Measurements from ENCODE around the gene NEURL4.

The NEURL4 gene

DNA sequence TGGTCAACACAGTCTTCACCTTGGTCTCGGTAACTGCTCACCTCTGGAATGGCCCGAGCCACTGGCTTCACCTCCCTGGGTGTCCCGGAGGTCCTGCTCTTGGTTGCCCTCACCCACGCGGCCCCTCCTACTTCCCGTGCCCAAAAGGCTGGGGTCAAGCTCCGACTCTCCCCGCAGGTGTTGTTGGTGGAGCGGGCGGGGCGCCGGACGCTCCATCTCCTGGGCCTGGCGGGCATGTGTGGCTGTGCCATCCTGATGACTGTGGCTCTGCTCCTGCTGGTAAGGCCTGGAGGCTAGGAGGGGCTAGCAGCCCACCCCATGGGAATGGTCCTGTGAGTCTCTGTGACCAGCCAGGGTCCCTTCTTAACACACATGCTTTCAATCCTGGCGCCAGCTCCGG lies 44.2 kb downstream of the NEURL4 start (continued):
- TF ChIP-seq, protein P1, sequence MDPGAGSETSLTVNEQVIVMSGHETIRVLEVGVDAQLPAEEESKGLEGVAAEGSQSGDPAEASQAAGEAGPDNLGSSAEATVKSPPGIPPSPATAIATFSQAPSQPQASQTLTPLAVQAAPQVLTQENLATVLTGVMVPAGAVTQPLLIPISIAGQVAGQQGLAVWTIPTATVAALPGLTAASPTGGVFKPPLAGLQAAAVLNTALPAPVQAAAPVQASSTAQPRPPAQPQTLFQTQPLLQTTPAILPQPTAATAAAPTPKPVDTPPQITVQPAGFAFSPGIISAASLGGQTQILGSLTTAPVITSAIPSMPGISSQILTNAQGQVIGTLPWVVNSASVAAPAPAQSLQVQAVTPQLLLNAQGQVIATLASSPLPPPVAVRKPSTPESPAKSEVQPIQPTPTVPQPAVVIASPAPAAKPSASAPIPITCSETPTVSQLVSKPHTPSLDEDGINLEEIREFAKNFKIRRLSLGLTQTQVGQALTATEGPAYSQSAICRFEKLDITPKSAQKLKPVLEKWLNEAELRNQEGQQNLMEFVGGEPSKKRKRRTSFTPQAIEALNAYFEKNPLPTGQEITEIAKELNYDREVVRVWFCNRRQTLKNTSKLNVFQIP (CRISPR knock-in tag; IDR thresholded peaks at IDR 0.05; ENCODE audit: borderline replicate concordance, low read depth), result no peak

DNA sequence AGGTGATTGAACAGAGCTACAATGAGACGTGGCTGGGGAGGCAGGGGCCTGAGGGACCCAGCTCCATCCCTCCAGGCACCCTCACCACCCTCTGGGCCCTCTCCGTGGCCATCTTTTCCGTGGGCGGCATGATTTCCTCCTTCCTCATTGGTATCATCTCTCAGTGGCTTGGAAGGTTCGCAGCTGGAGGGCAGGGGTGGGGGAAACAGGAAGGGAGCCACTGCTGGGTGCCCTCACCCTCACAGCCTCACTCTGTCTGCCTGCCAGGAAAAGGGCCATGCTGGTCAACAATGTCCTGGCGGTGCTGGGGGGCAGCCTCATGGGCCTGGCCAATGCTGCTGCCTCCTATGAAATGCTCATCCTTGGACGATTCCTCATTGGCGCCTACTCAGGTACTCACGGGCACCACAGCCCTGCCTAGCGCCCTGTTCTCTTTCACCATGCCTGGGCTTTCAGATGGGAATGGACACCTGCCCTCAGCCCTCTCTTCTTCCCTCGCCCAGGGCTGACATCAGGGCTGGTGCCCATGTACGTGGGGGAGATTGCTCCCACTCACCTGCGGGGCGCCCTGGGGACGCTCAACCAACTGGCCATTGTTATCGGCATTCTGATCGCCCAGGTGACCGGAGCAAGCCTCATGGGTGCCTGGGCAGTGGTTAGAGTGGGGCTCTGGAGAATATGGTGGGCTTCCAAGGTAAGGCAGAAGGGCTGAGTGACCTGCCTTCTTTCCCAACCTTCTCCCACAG lies 45.5 kb downstream of the NEURL4 start:
- TF ChIP-seq, protein P2, sequence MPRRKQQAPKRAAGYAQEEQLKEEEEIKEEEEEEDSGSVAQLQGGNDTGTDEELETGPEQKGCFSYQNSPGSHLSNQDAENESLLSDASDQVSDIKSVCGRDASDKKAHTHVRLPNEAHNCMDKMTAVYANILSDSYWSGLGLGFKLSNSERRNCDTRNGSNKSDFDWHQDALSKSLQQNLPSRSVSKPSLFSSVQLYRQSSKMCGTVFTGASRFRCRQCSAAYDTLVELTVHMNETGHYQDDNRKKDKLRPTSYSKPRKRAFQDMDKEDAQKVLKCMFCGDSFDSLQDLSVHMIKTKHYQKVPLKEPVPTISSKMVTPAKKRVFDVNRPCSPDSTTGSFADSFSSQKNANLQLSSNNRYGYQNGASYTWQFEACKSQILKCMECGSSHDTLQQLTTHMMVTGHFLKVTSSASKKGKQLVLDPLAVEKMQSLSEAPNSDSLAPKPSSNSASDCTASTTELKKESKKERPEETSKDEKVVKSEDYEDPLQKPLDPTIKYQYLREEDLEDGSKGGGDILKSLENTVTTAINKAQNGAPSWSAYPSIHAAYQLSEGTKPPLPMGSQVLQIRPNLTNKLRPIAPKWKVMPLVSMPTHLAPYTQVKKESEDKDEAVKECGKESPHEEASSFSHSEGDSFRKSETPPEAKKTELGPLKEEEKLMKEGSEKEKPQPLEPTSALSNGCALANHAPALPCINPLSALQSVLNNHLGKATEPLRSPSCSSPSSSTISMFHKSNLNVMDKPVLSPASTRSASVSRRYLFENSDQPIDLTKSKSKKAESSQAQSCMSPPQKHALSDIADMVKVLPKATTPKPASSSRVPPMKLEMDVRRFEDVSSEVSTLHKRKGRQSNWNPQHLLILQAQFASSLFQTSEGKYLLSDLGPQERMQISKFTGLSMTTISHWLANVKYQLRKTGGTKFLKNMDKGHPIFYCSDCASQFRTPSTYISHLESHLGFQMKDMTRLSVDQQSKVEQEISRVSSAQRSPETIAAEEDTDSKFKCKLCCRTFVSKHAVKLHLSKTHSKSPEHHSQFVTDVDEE (CRISPR knock-in tag; IDR thresholded peaks at IDR 0.05), result no peak
- no peak for TF ChIP-seq ZFP3 (CRISPR knock-in tag; IDR thresholded peaks at IDR 0.05)
- no peak for TF ChIP-seq SNAI2 (CRISPR knock-in tag; IDR thresholded peaks at IDR 0.05)
- TF ChIP-seq RARB (CRISPR knock-in tag; IDR thresholded peaks at IDR 0.05), result no peak
- TF ChIP-seq GLIS3 (CRISPR knock-in tag; IDR thresholded peaks at IDR 0.05), result no peak
- TF ChIP-seq, protein P3, sequence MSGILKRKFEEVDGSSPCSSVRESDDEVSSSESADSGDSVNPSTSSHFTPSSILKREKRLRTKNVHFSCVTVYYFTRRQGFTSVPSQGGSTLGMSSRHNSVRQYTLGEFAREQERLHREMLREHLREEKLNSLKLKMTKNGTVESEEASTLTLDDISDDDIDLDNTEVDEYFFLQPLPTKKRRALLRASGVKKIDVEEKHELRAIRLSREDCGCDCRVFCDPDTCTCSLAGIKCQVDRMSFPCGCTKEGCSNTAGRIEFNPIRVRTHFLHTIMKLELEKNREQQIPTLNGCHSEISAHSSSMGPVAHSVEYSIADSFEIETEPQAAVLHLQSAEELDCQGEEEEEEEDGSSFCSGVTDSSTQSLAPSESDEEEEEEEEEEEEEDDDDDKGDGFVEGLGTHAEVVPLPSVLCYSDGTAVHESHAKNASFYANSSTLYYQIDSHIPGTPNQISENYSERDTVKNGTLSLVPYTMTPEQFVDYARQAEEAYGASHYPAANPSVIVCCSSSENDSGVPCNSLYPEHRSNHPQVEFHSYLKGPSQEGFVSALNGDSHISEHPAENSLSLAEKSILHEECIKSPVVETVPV (CRISPR knock-in tag; IDR thresholded peaks at IDR 0.05), result no peak

DNA sequence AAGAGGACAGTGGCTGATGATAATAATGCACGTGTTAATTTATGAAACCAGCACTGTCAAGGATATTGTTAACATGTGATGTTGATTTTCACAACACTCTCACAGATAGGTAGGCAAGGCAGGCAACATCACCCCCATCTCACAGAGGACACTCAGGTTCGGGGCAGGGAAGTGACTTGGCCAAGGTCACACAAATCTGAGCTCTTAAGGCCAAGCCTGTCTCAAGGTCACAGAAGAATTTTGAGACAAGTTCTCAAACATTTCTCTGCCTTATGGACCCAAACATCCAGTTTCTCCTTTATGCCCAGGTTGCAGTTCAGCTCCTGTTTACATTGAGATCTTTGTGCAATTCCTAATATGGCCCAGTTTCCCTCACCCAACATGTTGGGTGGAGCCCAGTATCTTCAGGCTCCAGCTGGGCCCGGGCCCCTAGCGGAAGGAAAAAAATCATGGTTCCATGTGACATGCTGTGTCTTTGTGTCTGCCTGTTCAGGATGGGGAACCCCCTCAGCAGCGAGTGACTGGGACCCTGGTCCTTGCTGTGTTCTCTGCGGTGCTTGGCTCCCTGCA lies 46.3 kb downstream of the NEURL4 start:
- ATAC-seq, result no peak
- TF ChIP-seq, protein P4, sequence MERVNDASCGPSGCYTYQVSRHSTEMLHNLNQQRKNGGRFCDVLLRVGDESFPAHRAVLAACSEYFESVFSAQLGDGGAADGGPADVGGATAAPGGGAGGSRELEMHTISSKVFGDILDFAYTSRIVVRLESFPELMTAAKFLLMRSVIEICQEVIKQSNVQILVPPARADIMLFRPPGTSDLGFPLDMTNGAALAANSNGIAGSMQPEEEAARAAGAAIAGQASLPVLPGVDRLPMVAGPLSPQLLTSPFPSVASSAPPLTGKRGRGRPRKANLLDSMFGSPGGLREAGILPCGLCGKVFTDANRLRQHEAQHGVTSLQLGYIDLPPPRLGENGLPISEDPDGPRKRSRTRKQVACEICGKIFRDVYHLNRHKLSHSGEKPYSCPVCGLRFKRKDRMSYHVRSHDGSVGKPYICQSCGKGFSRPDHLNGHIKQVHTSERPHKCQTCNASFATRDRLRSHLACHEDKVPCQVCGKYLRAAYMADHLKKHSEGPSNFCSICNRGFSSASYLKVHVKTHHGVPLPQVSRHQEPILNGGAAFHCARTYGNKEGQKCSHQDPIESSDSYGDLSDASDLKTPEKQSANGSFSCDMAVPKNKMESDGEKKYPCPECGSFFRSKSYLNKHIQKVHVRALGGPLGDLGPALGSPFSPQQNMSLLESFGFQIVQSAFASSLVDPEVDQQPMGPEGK (CRISPR knock-in tag; IDR thresholded peaks at IDR 0.05; ENCODE audit: borderline replicate concordance), result no peak
- TF ChIP-seq PPARA (CRISPR knock-in tag; IDR thresholded peaks at IDR 0.05; ENCODE audit: borderline replicate concordance) (no peak), OSR1 (CRISPR knock-in tag; IDR thresholded peaks at IDR 0.05) (no peak)

More for the DNA sequence above, 45.5 kb downstream of the NEURL4 start:
- ATAC-seq, result no peak

DNA sequence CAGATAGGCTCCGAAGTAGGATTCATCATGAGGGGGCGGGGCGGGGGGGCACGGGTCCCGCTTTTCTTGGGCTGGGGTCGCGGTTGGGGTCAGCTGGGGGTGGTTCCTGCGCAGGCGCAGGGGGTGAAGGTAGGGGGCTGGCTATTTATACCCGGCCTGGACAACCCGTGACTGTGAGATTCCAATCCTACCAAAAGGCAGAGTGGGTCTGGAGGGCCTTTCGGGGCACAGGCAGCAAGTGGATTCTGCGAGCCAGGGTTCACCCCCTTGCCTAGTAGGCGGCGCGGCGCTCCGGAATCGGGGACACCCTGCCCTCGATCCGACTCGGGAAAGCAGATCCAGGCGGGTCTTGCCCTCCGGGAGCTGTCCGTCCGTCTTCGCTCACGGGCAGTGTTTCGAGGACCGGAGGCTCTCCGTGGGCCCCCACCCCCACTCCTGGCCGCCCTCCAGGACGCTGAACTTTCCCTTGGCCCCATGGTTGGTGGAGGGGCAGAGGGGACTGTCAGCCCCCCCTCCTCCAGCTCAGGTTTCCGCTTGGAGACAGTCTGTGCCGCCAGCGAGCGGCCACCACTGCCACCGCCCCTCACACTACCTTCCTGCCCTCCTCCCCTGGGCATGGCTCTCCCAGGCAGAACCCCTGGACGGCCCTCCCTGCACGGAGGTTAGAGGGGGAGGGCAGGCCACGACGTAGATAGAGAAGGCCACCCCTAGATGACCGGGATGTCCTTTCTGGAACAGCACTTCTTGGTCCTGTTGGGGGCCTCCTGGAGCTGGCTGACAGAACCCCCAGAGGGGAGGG lies 47.0 kb downstream of the NEURL4 start:
- ATAC-seq, result no peak
- TF ChIP-seq, protein P1 (CRISPR knock-in tag; IDR thresholded peaks at IDR 0.05; ENCODE audit: borderline replicate concordance, low read depth), result no peak
- TF ChIP-seq, protein P3 (CRISPR knock-in tag; IDR thresholded peaks at IDR 0.05), result no peak
- TF ChIP-seq TOX (CRISPR knock-in tag; IDR thresholded peaks at IDR 0.05; ENCODE audit: borderline replicate concordance), result no peak
- TF ChIP-seq ISL1 (CRISPR knock-in tag; IDR thresholded peaks at IDR 0.05), result no peak
- TF ChIP-seq, protein P5, sequence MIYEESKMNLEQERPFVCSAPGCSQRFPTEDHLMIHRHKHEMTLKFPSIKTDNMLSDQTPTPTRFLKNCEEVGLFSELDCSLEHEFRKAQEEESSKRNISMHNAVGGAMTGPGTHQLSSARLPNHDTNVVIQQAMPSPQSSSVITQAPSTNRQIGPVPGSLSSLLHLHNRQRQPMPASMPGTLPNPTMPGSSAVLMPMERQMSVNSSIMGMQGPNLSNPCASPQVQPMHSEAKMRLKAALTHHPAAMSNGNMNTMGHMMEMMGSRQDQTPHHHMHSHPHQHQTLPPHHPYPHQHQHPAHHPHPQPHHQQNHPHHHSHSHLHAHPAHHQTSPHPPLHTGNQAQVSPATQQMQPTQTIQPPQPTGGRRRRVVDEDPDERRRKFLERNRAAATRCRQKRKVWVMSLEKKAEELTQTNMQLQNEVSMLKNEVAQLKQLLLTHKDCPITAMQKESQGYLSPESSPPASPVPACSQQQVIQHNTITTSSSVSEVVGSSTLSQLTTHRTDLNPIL (CRISPR knock-in tag; IDR thresholded peaks at IDR 0.05; ENCODE audit: low read depth), result no peak
- TF ChIP-seq ESRRG (CRISPR knock-in tag; IDR thresholded peaks at IDR 0.05), result no peak
- TF ChIP-seq, protein P2 (CRISPR knock-in tag; IDR thresholded peaks at IDR 0.05), result no peak
- no peak for TF ChIP-seq RARB (CRISPR knock-in tag; IDR thresholded peaks at IDR 0.05)
- no peak for TF ChIP-seq PPARA (CRISPR knock-in tag; IDR thresholded peaks at IDR 0.05; ENCODE audit: borderline replicate concordance)
- TF ChIP-seq ARNTL (CRISPR knock-in tag; IDR thresholded peaks at IDR 0.05; ENCODE audit: borderline replicate concordance, low read depth), result no peak
- TF ChIP-seq ZFP3 (CRISPR knock-in tag; IDR thresholded peaks at IDR 0.05), result no peak
